Measurements from ENCODE around the gene CTNND1.

The CTNND1 gene

GRCh38 chr11:57741132-57742086 is 20.2 kb upstream of the CTNND1 start, which contains the start of gene SELENOH:
TSS of gene SELENOH (plus strand) at chr11:57741491. CDS start at chr11:57741596, 105 bp downstream.
- peaks cover 11 to 59% (median 49%) of the 10 kb centered on the region in 5 donors for H3K36me3 ChIP-seq (ENCODE audit: control insufficient read depth in 5 of 5, insufficient read depth in 5 of 5, low read length in 5 of 5)
- no peaks in the 10 kb centered on the region for H3K9me3 ChIP-seq (ENCODE audit: control insufficient read depth in 5 of 5, low read length in 5 of 5)
- peak within 1 kb of the TSS; percentile 81 to 96 (median 86) for H3K4me3 ChIP-seq (ENCODE audit: low read depth in 1 of 5, low read length in 5 of 5)
- H3K27ac ChIP-seq (ENCODE audit: low read depth, low read length) = peak within 1 kb of the TSS; percentile 89
- peaks cover 6 to 30% (median 21%) of the 10 kb centered on the region in 5 donors for H3K4me1 ChIP-seq (ENCODE audit: control insufficient read depth in 5 of 5, insufficient read depth in 5 of 5, low read length in 5 of 5)
- H3K9ac ChIP-seq (ENCODE audit: low read length in 5 of 5) = peak within 1 kb of the TSS; percentile 88 to 98 (median 93)
- no peaks in the 10 kb centered on the region for H3K27me3 ChIP-seq (ENCODE audit: control insufficient read depth in 5 of 5, insufficient read depth in 4 of 5, low read length in 5 of 5)

- H3K9me3 ChIP-seq (ENCODE audit: control insufficient read depth in 5 of 5, low read length in 5 of 5) = no peaks in the 10 kb centered on the region
- H3K27me3 ChIP-seq (ENCODE audit: control insufficient read depth in 5 of 5, insufficient read depth in 4 of 5, low read length in 5 of 5) = no peaks in the 10 kb centered on the region
- peak overlapping the region; percentile 81 to 96 (median 86) for H3K4me3 ChIP-seq (ENCODE audit: low read depth in 1 of 5, low read length in 5 of 5)
- H3K36me3 ChIP-seq (ENCODE audit: control insufficient read depth in 5 of 5, insufficient read depth in 5 of 5, low read length in 5 of 5) = peaks cover 11 to 66% (median 50%) of the 10 kb centered on the region in 5 donors
- peak overlapping the region; percentile 89 for H3K27ac ChIP-seq (ENCODE audit: low read depth, low read length)
- H3K9ac ChIP-seq (ENCODE audit: low read length in 5 of 5) = peak overlapping the region; percentile 88 to 98 (median 93)
- H3K4me1 ChIP-seq (ENCODE audit: control insufficient read depth in 5 of 5, insufficient read depth in 5 of 5, low read length in 5 of 5) = peaks cover 6 to 30% (median 21%) of the 10 kb centered on the region in 5 donors
Observed at GRCh38 chr11:57742087-57742452, 19.5 kb upstream of the CTNND1 start.

GRCh38 chr11:57744357-57744756 is 17.2 kb upstream of the CTNND1 start:
- Histone ChIP-seq H3K36me3 (ENCODE audit: control insufficient read depth in 5 of 5, insufficient read depth in 5 of 5, low read length in 5 of 5) (peaks cover 0 to 52% (median 33%) of the 10 kb centered on the region in 5 donors), H3K4me3 (ENCODE audit: low read depth in 1 of 5, low read length in 5 of 5) (no peak overlapping the region), H3K27me3 (ENCODE audit: control insufficient read depth in 5 of 5, insufficient read depth in 4 of 5, low read length in 5 of 5) (no peaks in the 10 kb centered on the region), H3K4me1 (ENCODE audit: control insufficient read depth in 5 of 5, insufficient read depth in 5 of 5, low read length in 5 of 5) (peaks cover 6 to 30% (median 21%) of the 10 kb centered on the region in 5 donors), H3K27ac (ENCODE audit: low read depth, low read length) (no peak overlapping the region), H3K9me3 (ENCODE audit: control insufficient read depth in 5 of 5, low read length in 5 of 5) (no peaks in the 10 kb centered on the region), H3K9ac (ENCODE audit: low read length in 5 of 5) (peak overlapping the region in 1 of 5 donors; percentile 1)

GRCh38 chr11:57745206-57745605 is 16.4 kb upstream of the CTNND1 start:
- H3K36me3 ChIP-seq (ENCODE audit: control insufficient read depth in 5 of 5, insufficient read depth in 5 of 5, low read length in 5 of 5) = peaks cover 0 to 48% (median 33%) of the 10 kb centered on the region in 5 donors
- no peak overlapping the region for H3K9ac ChIP-seq (ENCODE audit: low read length in 5 of 5)
- no peak overlapping the region for H3K27ac ChIP-seq (ENCODE audit: low read depth, low read length)
- no peak overlapping the region for H3K4me3 ChIP-seq (ENCODE audit: low read depth in 1 of 5, low read length in 5 of 5)
- peaks cover 6 to 30% (median 21%) of the 10 kb centered on the region in 5 donors for H3K4me1 ChIP-seq (ENCODE audit: control insufficient read depth in 5 of 5, insufficient read depth in 5 of 5, low read length in 5 of 5)
- no peaks in the 10 kb centered on the region for H3K9me3 ChIP-seq (ENCODE audit: control insufficient read depth in 5 of 5, low read length in 5 of 5)
- no peaks in the 10 kb centered on the region for H3K27me3 ChIP-seq (ENCODE audit: control insufficient read depth in 5 of 5, insufficient read depth in 4 of 5, low read length in 5 of 5)

- Histone ChIP-seq H3K4me1 (ENCODE audit: control insufficient read depth in 5 of 5, insufficient read depth in 5 of 5, low read length in 5 of 5) (peaks cover 6 to 21% (median 15%) of the 10 kb centered on the region in 5 donors), H3K9me3 (ENCODE audit: control insufficient read depth in 5 of 5, low read length in 5 of 5) (no peaks in the 10 kb centered on the region), H3K36me3 (ENCODE audit: control insufficient read depth in 5 of 5, insufficient read depth in 5 of 5, low read length in 5 of 5) (peaks cover 0 to 50% (median 33%) of the 10 kb centered on the region in 5 donors), H3K27me3 (ENCODE audit: control insufficient read depth in 5 of 5, insufficient read depth in 4 of 5, low read length in 5 of 5) (no peaks in the 10 kb centered on the region), H3K4me3 (ENCODE audit: low read depth in 1 of 5, low read length in 5 of 5) (no peak overlapping the region), H3K9ac (ENCODE audit: low read length in 5 of 5) (no peak overlapping the region), H3K27ac (ENCODE audit: low read depth, low read length) (no peak overlapping the region)
Observed at GRCh38 chr11:57746920-57747319, 14.7 kb upstream of the CTNND1 start.

- H3K36me3 ChIP-seq (ENCODE audit: control insufficient read depth in 5 of 5, insufficient read depth in 5 of 5, low read length in 5 of 5) = peaks cover 0 to 16% (median 2%) of the 10 kb centered on the region in 5 donors
- peaks cover 0 to 7% (median under 1%) of the 10 kb centered on the region in 5 donors for H3K4me1 ChIP-seq (ENCODE audit: control insufficient read depth in 5 of 5, insufficient read depth in 5 of 5, low read length in 5 of 5)
- H3K4me3 ChIP-seq (ENCODE audit: low read depth in 1 of 5, low read length in 5 of 5) = no peak overlapping the region
- H3K9me3 ChIP-seq (ENCODE audit: control insufficient read depth in 5 of 5, low read length in 5 of 5) = no peaks in the 10 kb centered on the region
- no peaks in the 10 kb centered on the region for H3K27me3 ChIP-seq (ENCODE audit: control insufficient read depth in 5 of 5, insufficient read depth in 4 of 5, low read length in 5 of 5)
- peak overlapping the region in 1 of 5 donors; percentile 23 for H3K9ac ChIP-seq (ENCODE audit: low read length in 5 of 5)
- H3K27ac ChIP-seq (ENCODE audit: low read depth, low read length) = no peak overlapping the region
Observed at GRCh38 chr11:57751176-57751575, 10.4 kb upstream of the CTNND1 start.

- Histone ChIP-seq H3K27ac (ENCODE audit: low read depth, low read length) (no peak within 1 kb of the TSS), H3K9me3 (ENCODE audit: control insufficient read depth in 5 of 5, low read length in 5 of 5) (no peaks in the 10 kb centered on the region), H3K9ac (ENCODE audit: low read length in 5 of 5) (peak within 1 kb of the TSS in 1 of 5 donors; percentile 23), H3K4me3 (ENCODE audit: low read depth in 1 of 5, low read length in 5 of 5) (no peak within 1 kb of the TSS), H3K36me3 (ENCODE audit: control insufficient read depth in 5 of 5, insufficient read depth in 5 of 5, low read length in 5 of 5) (peaks cover 0 to 11% (median 2%) of the 10 kb centered on the region in 5 donors), H3K27me3 (ENCODE audit: control insufficient read depth in 5 of 5, insufficient read depth in 4 of 5, low read length in 5 of 5) (no peaks in the 10 kb centered on the region), H3K4me1 (ENCODE audit: control insufficient read depth in 5 of 5, insufficient read depth in 5 of 5, low read length in 5 of 5) (peaks cover 0 to 7% (median 0%) of the 10 kb centered on the region in 5 donors)
Observed at GRCh38 chr11:57751676-57752253, 9.8 kb upstream of the CTNND1 start, which contains the start of gene BTBD18. TSS of gene BTBD18 (minus strand) at chr11:57751819. CDS start at chr11:57751188, 631 bp downstream.

GRCh38 chr11:57752954-57753353 is 8.6 kb upstream of the CTNND1 start:
- no peak overlapping the region for H3K27ac ChIP-seq (ENCODE audit: low read depth, low read length)
- no peak overlapping the region for H3K9ac ChIP-seq (ENCODE audit: low read length in 5 of 5)
- H3K4me1 ChIP-seq (ENCODE audit: control insufficient read depth in 5 of 5, insufficient read depth in 5 of 5, low read length in 5 of 5) = peaks cover 0 to 7% (median 0%) of the 10 kb centered on the region in 5 donors
- no peak overlapping the region for H3K4me3 ChIP-seq (ENCODE audit: low read depth in 1 of 5, low read length in 5 of 5)
- peaks cover 0 to 6% (median 0%) of the 10 kb centered on the region in 5 donors for H3K36me3 ChIP-seq (ENCODE audit: control insufficient read depth in 5 of 5, insufficient read depth in 5 of 5, low read length in 5 of 5)
- H3K27me3 ChIP-seq (ENCODE audit: control insufficient read depth in 5 of 5, insufficient read depth in 4 of 5, low read length in 5 of 5) = no peaks in the 10 kb centered on the region
- H3K9me3 ChIP-seq (ENCODE audit: control insufficient read depth in 5 of 5, low read length in 5 of 5) = no peaks in the 10 kb centered on the region

- Histone ChIP-seq H3K27me3 (ENCODE audit: control insufficient read depth in 5 of 5, insufficient read depth in 4 of 5, low read length in 5 of 5) (no peaks in the 10 kb centered on the region), H3K4me3 (ENCODE audit: low read depth in 1 of 5, low read length in 5 of 5) (no peak overlapping the region), H3K9me3 (ENCODE audit: control insufficient read depth in 5 of 5, low read length in 5 of 5) (no peaks in the 10 kb centered on the region), H3K9ac (ENCODE audit: low read length in 5 of 5) (no peak overlapping the region), H3K4me1 (ENCODE audit: control insufficient read depth in 5 of 5, insufficient read depth in 5 of 5, low read length in 5 of 5) (peaks cover 2 to 7% (median 5%) of the 10 kb centered on the region in 5 donors), H3K27ac (ENCODE audit: low read depth, low read length) (no peak overlapping the region), H3K36me3 (ENCODE audit: control insufficient read depth in 5 of 5, insufficient read depth in 5 of 5, low read length in 5 of 5) (no peaks in the 10 kb centered on the region)
Observed at GRCh38 chr11:57758174-57758573, 3.4 kb upstream of the CTNND1 start.

All from subcutaneous abdominal adipose tissue (tissue), 5 donors.